A549 (cell line): Measurements from ENCODE around the gene E2F1.
"Not testable (repeated sequence)": the region's sequence is repeated elsewhere in the genome, so short reads cannot be mapped to it uniquely, and the experiment has no call there.

Experiments used
- CHD4 ChIP-seq: fragments of 200-600 bp; sonication (generic); IDR thresholded peaks from 2 replicates; pipeline ENCODE4 v1.6.1; 2016; ENCODE audit warnings: antibody characterized with exemption, mild to moderate bottlenecking, borderline replicate concordance
- CTCF ChIP-seq: fragments of >200 bp; sonication (Bioruptor Twin); formaldehyde crosslinking; IDR thresholded peaks from 3 replicates; pipeline ENCODE4 v1.5.1; 2016
- EP300 ChIP-seq, 2 experiments: fragments of >200 bp; sonication (Bioruptor Twin); formaldehyde crosslinking; IDR thresholded peaks; 2 replicates in 1 of 2; 3 replicates in 1 of 2; pipeline ENCODE4 v1.6.1; 2016 to 2017
- HMGXB4 ChIP-seq: fragments of 250-450 bp; sonication (Bioruptor Pico); IDR thresholded peaks from 2 replicates; pipeline ENCODE4 v1.5.0; 2021; ENCODE audit warnings: mild to moderate bottlenecking, moderate library complexity, borderline replicate concordance
- POLR2A ChIP-seq: IDR thresholded peaks from 2 replicates; pipeline ENCODE4 v1.6.1; 2012; ENCODE audit warnings: mild to moderate bottlenecking, low read length
- USF2 ChIP-seq: fragments of 450-650 bp; IDR thresholded peaks from 2 replicates; pipeline ENCODE4 v1.6.1; 2014; ENCODE audit warnings: antibody characterized with exemption

- not testable (repeated sequence) for TF ChIP-seq POLR2A; USF2; HMGXB4 (CRISPR knock-in tag); CHD4; EP300 (IDR thresholded peaks at IDR 0.05); CTCF
Measured at GRCh38 chr20:33698966-33699365, 12.8 kb upstream of the E2F1 start.
